ENCODE measurements around the gene MED27. TPM values are rescaled to one million over a fixed set of nuclear protein-coding genes. Genes with fewer than 3 reads are reported as not detected.

The MED27 gene
- total RNA-seq, 1 donor from 2014 or later, result 41.0 TPM

- H3K36me3 Mint-ChIP-seq (ENCODE audit: low read depth), result peaks cover 14% of the 10 kb centered on the region
- intact Hi-C loops (cut with micrococcal nuclease), result loop anchor here (1.0 to 10.0 kb wide), 5 partner anchors 72 to 348 kb away; partner anchors contain the start of genes MED27 and SETX
- no peaks in the 10 kb centered on the region for H3K9me3 Mint-ChIP-seq
- peaks cover 66% of the 10 kb centered on the region for H3K4me1 Mint-ChIP-seq (ENCODE audit: low read depth)
- DNase-seq (ENCODE audit: low spot score), result peak; percentile 50
- peak overlapping the region; percentile 62 for H3K27ac Mint-ChIP-seq
- peaks cover 2% of the 10 kb centered on the region for H3K27me3 Mint-ChIP-seq (ENCODE audit: insufficient read depth)
- peak overlapping the region; percentile 58 for H3K4me3 Mint-ChIP-seq
These were observed 72.8 kb downstream of the MED27 start for GRCh38 chr9:132006677-132007370.

GRCh38 chr9:132005899-132006298, 73.8 kb downstream of the MED27 start:
- intact Hi-C loops (cut with micrococcal nuclease), result loop anchor here (2.0 to 10.0 kb wide), 4 partner anchors 73 to 349 kb away; partner anchors contain the start of genes MED27 and SETX
- no peak overlapping the region for H3K27ac Mint-ChIP-seq
- no peak overlapping the region for H3K4me3 Mint-ChIP-seq
- H3K36me3 Mint-ChIP-seq (ENCODE audit: low read depth), result peaks cover 11% of the 10 kb centered on the region
- H3K4me1 Mint-ChIP-seq (ENCODE audit: low read depth), result peaks cover 70% of the 10 kb centered on the region
- no peaks in the 10 kb centered on the region for H3K9me3 Mint-ChIP-seq
- DNase-seq (ENCODE audit: low spot score), result no peak
- peaks cover 2% of the 10 kb centered on the region for H3K27me3 Mint-ChIP-seq (ENCODE audit: insufficient read depth)

DNA sequence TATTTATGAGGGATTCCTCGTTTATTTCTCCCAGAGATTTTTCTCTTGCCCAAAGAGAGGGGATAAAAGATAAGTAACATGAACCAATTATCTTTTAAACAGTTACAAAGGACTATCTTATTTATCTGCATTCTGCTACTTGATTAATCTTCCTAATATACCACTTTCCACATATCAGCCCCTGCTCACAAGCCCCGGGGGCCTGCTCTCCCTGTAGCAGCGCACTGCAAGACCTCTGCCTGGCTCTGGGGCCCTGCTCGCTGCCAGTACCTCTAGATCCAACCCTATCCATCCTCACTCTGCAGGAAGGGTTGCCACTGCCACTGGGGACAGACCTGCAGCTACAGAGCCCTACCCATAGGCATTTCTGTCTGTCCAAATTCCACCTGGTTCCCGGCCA, 75.3 kb downstream of the MED27 start:
- no peak for DNase-seq (ENCODE audit: low spot score)
- peaks cover 82% of the 10 kb centered on the region for H3K4me1 Mint-ChIP-seq (ENCODE audit: low read depth)
- H3K9me3 Mint-ChIP-seq, result no peaks in the 10 kb centered on the region
- intact Hi-C loops (cut with micrococcal nuclease), result loop anchor here (10.0 kb wide), 1 partner anchor 350 kb away; the partner anchor contains the start of gene SETX
- H3K27me3 Mint-ChIP-seq (ENCODE audit: insufficient read depth), result peaks cover 2% of the 10 kb centered on the region
- no peak overlapping the region for H3K4me3 Mint-ChIP-seq
- peaks cover 8% of the 10 kb centered on the region for H3K36me3 Mint-ChIP-seq (ENCODE audit: low read depth)
- no peak overlapping the region for H3K27ac Mint-ChIP-seq

- peaks cover 2% of the 10 kb centered on the region for H3K27me3 Mint-ChIP-seq (ENCODE audit: insufficient read depth)
- H3K4me1 Mint-ChIP-seq (ENCODE audit: low read depth), result peaks cover 80% of the 10 kb centered on the region
- H3K4me3 Mint-ChIP-seq, result no peak overlapping the region
- H3K36me3 Mint-ChIP-seq (ENCODE audit: low read depth), result peaks cover 8% of the 10 kb centered on the region
- intact Hi-C loops (cut with micrococcal nuclease), result loop anchor here (10.0 kb wide), 1 partner anchor 351 kb away; the partner anchor contains the start of gene SETX
- DNase-seq (ENCODE audit: low spot score), result no peak
- no peaks in the 10 kb centered on the region for H3K9me3 Mint-ChIP-seq
- H3K27ac Mint-ChIP-seq, result no peak overlapping the region
These were observed 75.8 kb downstream of the MED27 start for GRCh38 chr9:132003896-132004295.

DNA sequence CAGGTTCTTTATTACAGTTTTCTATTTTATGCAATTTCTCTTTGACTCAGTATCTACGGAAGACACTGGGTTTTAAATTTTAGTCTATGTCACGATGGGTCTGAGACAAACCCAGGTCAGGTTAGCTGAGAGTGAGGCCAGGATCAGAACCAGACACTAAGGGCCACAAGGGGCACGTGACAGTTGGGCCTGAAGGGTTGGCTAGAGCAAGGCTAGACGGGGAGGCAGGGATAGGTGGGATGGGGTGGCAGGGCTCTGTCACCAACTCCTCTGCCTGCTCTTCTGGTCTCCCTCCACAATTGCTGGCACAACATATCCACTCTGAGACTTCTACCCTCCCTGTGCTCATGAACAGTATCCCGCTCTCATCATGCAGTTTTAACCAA, 76.4 kb downstream of the MED27 start:
- H3K27ac Mint-ChIP-seq, result no peak overlapping the region

DNA sequence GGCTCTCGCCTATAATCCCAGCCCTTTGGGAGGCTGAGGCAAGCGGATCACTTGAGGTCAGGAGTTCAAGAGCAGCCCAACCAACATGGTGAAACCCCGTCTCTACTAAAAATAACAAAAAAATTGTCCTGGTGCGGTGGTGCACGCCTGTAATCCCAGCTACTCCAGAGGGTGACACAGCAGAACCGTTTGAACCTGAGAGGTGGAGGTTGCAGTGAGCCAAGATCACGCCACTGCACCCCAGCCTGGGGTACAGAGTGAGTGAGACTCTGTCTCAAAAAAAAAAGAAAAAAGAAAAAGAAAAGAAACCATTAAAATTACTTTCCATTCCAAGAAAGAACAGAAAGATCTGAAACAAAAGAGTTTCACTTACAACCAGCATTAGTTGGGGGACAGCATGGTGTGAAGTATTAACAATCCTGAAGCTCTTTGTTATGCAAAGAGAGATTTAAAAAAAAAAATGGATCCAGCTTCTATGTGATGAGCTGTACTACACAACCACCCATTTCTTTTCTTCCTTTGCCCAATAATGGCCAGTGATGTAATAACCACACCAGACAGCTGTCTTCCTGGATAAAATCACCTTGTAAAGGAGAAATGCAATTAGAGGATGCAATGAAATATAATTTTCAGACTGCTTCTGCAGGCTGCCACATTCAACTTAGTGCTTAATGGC, 76.9 kb downstream of the MED27 start:
- intact Hi-C loops (cut with micrococcal nuclease), result loop anchor here (10.0 kb wide), 1 partner anchor 352 kb away; the partner anchor contains the start of gene SETX
- peaks cover 8% of the 10 kb centered on the region for H3K36me3 Mint-ChIP-seq (ENCODE audit: low read depth)
- H3K27ac Mint-ChIP-seq, result no peak overlapping the region
- H3K4me1 Mint-ChIP-seq (ENCODE audit: low read depth), result peaks cover 69% of the 10 kb centered on the region
- H3K4me3 Mint-ChIP-seq, result no peak overlapping the region
- DNase-seq (ENCODE audit: low spot score), result no peak
- no peaks in the 10 kb centered on the region for H3K9me3 Mint-ChIP-seq
- no peaks in the 10 kb centered on the region for H3K27me3 Mint-ChIP-seq (ENCODE audit: insufficient read depth)

More for the DNA sequence above, 76.4 kb downstream of the MED27 start:
- Mint-ChIP-seq H3K27me3 (ENCODE audit: insufficient read depth) (no peaks in the 10 kb centered on the region), H3K4me3 (no peak overlapping the region), H3K9me3 (no peaks in the 10 kb centered on the region), H3K36me3 (ENCODE audit: low read depth) (peaks cover 8% of the 10 kb centered on the region), H3K4me1 (ENCODE audit: low read depth) (peaks cover 74% of the 10 kb centered on the region)
- DNase-seq (ENCODE audit: low spot score), result no peak
- intact Hi-C loops (cut with micrococcal nuclease), result loop anchor here (10.0 kb wide), 1 partner anchor 351 kb away; the partner anchor contains the start of gene SETX

- peaks cover 57% of the 10 kb centered on the region for H3K4me1 Mint-ChIP-seq (ENCODE audit: low read depth)
- no peak overlapping the region for H3K4me3 Mint-ChIP-seq
- H3K9me3 Mint-ChIP-seq, result no peaks in the 10 kb centered on the region
- intact Hi-C loops (cut with micrococcal nuclease), result loop anchor here (10.0 kb wide), 1 partner anchor 353 kb away; the partner anchor contains the start of gene SETX
- H3K27me3 Mint-ChIP-seq (ENCODE audit: insufficient read depth), result no peaks in the 10 kb centered on the region
- H3K36me3 Mint-ChIP-seq (ENCODE audit: low read depth), result peaks cover 4% of the 10 kb centered on the region
- no peak for DNase-seq (ENCODE audit: low spot score)
- H3K27ac Mint-ChIP-seq, result no peak overlapping the region
These were observed 78.1 kb downstream of the MED27 start for GRCh38 chr9:132001567-132001966.

DNA sequence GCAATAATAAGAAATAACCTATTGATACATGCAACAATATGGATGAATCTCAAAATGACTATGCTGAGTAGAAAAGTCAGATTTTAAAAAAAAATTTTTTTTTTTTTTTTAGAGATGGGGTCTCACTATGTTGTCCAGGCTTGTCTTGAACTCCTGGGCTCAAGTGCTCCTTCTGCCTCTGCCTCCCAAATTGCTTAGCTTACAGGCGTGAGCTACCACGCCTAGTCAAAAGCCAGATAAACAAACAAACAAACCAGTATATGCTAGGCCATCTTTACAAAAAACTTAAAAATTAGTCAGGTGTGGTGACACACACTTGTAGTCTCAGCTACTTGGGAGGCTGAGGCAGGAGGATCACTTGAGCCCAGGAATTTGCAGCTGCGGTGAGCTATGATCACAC, 79.0 kb downstream of the MED27 start:
- H3K4me3 Mint-ChIP-seq, result no peak overlapping the region
- intact Hi-C loops (cut with micrococcal nuclease), result loop anchor here (10.0 kb wide), 1 partner anchor 354 kb away; the partner anchor contains the start of gene SETX
- H3K36me3 Mint-ChIP-seq (ENCODE audit: low read depth), result peaks cover 12% of the 10 kb centered on the region
- H3K27ac Mint-ChIP-seq, result no peak overlapping the region
- DNase-seq (ENCODE audit: low spot score), result no peak
- no peaks in the 10 kb centered on the region for H3K27me3 Mint-ChIP-seq (ENCODE audit: insufficient read depth)
- H3K4me1 Mint-ChIP-seq (ENCODE audit: low read depth), result peaks cover 50% of the 10 kb centered on the region
- no peaks in the 10 kb centered on the region for H3K9me3 Mint-ChIP-seq

DNA sequence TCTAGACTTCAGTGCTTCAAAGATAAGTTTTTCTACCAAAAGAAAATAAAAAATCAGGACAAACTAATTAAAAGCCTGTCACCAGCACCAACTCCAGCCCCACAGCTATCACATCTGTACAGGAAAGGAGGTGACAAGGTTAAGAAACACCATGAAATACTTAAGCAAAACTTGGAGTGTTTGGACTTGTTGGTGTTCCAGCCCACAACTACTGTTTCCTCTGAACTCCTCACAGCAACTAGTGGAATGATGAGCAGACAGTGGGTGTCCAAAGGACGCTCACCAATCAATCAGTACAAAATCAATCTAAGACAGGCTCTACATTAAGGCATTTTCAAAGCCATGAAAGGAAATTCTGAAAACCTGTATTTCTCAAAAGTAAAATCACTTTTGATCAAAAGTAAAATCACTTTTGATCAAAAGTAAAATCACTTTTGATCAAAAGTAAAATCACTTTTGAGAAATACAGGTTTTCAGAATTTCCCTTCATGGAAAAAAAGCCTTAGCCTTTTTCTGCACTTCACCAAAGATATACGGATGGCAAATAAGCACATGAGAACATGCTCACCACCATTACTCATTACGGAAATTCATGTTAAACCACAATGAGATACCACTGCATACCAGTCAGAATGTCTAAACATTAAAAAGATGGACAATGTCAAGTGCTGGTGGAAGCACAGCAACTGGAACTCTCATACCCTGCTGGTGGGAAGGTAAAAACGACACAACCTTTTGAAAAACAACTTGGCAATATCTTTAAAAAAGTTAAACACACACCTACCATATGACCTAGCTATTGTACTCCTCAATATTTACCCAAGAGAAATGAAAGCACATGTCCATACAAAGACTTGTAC, 79.7 kb downstream of the MED27 start:
- no peak overlapping the region for H3K27ac Mint-ChIP-seq

DNA sequence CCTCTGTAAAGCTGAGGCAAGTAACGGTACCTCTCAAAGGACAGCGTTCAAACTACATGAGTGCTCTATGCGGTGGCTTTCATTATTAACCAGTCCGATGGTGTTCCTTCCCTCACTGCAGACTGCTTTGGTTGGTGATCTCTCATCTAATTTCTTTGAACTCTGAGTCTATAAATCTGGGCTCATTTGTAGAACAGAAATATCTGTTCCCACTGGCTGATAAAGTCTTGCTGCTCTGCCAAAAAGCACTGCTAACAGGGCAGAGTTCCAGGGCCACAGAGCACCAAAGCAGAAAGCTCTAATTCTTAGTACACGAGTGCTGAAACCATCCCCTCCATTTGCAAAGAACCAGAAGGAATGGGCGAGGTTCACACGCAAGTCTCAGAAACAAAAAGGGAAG, 81.9 kb downstream of the MED27 start:
- intact Hi-C loops (cut with micrococcal nuclease), result no loop called here
- no peak overlapping the region for H3K27ac Mint-ChIP-seq
- no peaks in the 10 kb centered on the region for H3K27me3 Mint-ChIP-seq (ENCODE audit: insufficient read depth)
- peaks cover 26% of the 10 kb centered on the region for H3K4me1 Mint-ChIP-seq (ENCODE audit: low read depth)
- no peaks in the 10 kb centered on the region for H3K9me3 Mint-ChIP-seq
- H3K4me3 Mint-ChIP-seq, result no peak overlapping the region
- peaks cover 11% of the 10 kb centered on the region for H3K36me3 Mint-ChIP-seq (ENCODE audit: low read depth)
- DNase-seq (ENCODE audit: low spot score), result no peak

More for the DNA sequence above, 79.7 kb downstream of the MED27 start:
- intact Hi-C loops (cut with micrococcal nuclease), result loop anchor here (10.0 kb wide), 1 partner anchor 355 kb away; the partner anchor contains the start of gene SETX
- Mint-ChIP-seq H3K27me3 (ENCODE audit: insufficient read depth) (no peaks in the 10 kb centered on the region), H3K9me3 (no peaks in the 10 kb centered on the region), H3K36me3 (ENCODE audit: low read depth) (peaks cover 12% of the 10 kb centered on the region), H3K4me1 (ENCODE audit: low read depth) (peaks cover 43% of the 10 kb centered on the region), H3K4me3 (no peak overlapping the region)
- no peak for DNase-seq (ENCODE audit: low spot score)

DNA sequence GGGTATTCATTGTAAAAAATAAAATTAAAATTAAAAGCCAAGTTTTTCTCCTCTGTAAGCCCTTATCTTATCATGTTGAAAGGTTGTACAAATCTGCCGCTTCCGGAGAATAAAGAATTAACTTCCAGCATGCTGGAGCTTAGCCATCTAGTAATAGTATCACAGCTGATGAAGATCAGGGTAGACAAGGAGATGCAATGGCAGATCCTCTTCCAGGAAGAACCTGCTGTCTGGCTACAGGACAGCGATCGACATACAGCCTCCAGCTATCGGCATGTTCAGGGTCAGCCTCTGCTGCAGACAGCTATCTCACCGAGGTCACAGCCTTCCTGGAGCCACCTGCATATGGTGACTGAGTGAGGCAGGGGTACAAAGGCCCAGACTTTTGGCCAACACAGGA, 82.6 kb downstream of the MED27 start:
- intact Hi-C loops (cut with micrococcal nuclease), result no loop called here
- Mint-ChIP-seq H3K36me3 (ENCODE audit: low read depth) (peaks cover 11% of the 10 kb centered on the region), H3K9me3 (no peaks in the 10 kb centered on the region), H3K4me1 (ENCODE audit: low read depth) (peaks cover 20% of the 10 kb centered on the region), H3K4me3 (no peak overlapping the region), H3K27me3 (ENCODE audit: insufficient read depth) (no peaks in the 10 kb centered on the region), H3K27ac (no peak overlapping the region)
- DNase-seq (ENCODE audit: low spot score), result no peak

DNA sequence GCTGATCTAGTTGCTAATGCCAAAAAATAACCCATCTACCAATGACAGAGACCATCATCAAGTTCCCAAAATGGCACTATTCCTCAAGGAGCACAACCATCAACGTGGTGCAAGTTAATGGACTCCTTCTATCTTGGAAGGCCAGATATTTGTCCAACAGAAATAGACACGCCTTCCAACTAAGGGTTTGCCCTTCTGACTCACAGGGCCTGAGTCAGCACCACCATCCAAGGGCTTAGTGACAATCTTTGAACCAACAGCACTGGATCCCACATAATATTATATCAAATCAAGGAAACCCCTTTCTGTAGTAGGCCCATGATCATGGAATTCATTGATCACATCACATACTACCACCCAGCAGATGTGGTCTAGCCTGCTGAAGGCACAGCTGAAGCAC, 84.3 kb downstream of the MED27 start:
- intact Hi-C loops (cut with micrococcal nuclease), result no loop called here
- no peak overlapping the region for H3K27ac Mint-ChIP-seq
- peaks cover 12% of the 10 kb centered on the region for H3K4me1 Mint-ChIP-seq (ENCODE audit: low read depth)
- no peak for DNase-seq (ENCODE audit: low spot score)
- no peaks in the 10 kb centered on the region for H3K27me3 Mint-ChIP-seq (ENCODE audit: insufficient read depth)
- H3K36me3 Mint-ChIP-seq (ENCODE audit: low read depth), result peaks cover 11% of the 10 kb centered on the region
- no peak overlapping the region for H3K4me3 Mint-ChIP-seq
- no peaks in the 10 kb centered on the region for H3K9me3 Mint-ChIP-seq
